ENCODE results near the gene ERICH6B. TPM values are rescaled to one million over a fixed set of nuclear protein-coding genes. Genes with fewer than 3 reads are reported as not detected.

Gene ERICH6B
- total RNA-seq, 4 donors from 2014 or later = not detected

GRCh38 chr13:45604892-45605291 lies 10.6 kb downstream of the ERICH6B start:
- Histone ChIP-seq H3K27me3 (peaks cover 5% of the 10 kb centered on the region), H3K4me1 (no peaks in the 10 kb centered on the region), H3K9me3 (no peaks in the 10 kb centered on the region), H3K27ac (no peak overlapping the region), H3K36me3 (no peaks in the 10 kb centered on the region), H3K4me3 (no peak overlapping the region)
- no peak for DNase-seq (ENCODE audit: low spot score in 2 of 2)
- TF ChIP-seq POLR2AphosphoS5 (IDR thresholded peaks at IDR 0.05) (no peak), CTCF (IDR thresholded peaks at IDR 0.05) (no peak), POLR2A (IDR thresholded peaks at IDR 0.05) (no peak), EP300 (IDR thresholded peaks at IDR 0.05) (no peak)
- WGBS = 60% methylated on average over 4 of the region's 4 CpGs

- TF ChIP-seq POLR2A (IDR thresholded peaks at IDR 0.05) (no peak), EP300 (IDR thresholded peaks at IDR 0.05) (no peak), POLR2AphosphoS5 (IDR thresholded peaks at IDR 0.05) (no peak), CTCF (IDR thresholded peaks at IDR 0.05) (no peak)
- WGBS = 88% methylated on average over 4 of the region's 4 CpGs
- H3K9me3 ChIP-seq = no peaks in the 10 kb centered on the region
- no peak overlapping the region for H3K4me3 ChIP-seq
- no peak overlapping the region for H3K27ac ChIP-seq
- no peaks in the 10 kb centered on the region for H3K4me1 ChIP-seq
- H3K36me3 ChIP-seq = no peaks in the 10 kb centered on the region
- peaks cover 5% of the 10 kb centered on the region for H3K27me3 ChIP-seq
- DNase-seq (ENCODE audit: low spot score in 2 of 2) = no peak
Observed at GRCh38 chr13:45603338-45603737, 12.2 kb downstream of the ERICH6B start.

- Histone ChIP-seq H3K27ac (no peak overlapping the region), H3K4me1 (no peaks in the 10 kb centered on the region), H3K36me3 (no peaks in the 10 kb centered on the region), H3K4me3 (no peak overlapping the region), H3K9me3 (no peaks in the 10 kb centered on the region), H3K27me3 (peaks cover 5% of the 10 kb centered on the region)
- WGBS = 65% methylated on average over 4 of the region's 4 CpGs
- no peak for DNase-seq (ENCODE audit: low spot score in 2 of 2)
- TF ChIP-seq POLR2AphosphoS5 (IDR thresholded peaks at IDR 0.05) (no peak), POLR2A (IDR thresholded peaks at IDR 0.05) (no peak), EP300 (IDR thresholded peaks at IDR 0.05) (no peak), CTCF (IDR thresholded peaks at IDR 0.05) (no peak)
Observed at GRCh38 chr13:45602183-45603170, 13.1 kb downstream of the ERICH6B start.

- Histone ChIP-seq H3K27me3 (peaks cover 5% of the 10 kb centered on the region), H3K4me3 (no peak overlapping the region), H3K27ac (no peak overlapping the region), H3K9me3 (no peaks in the 10 kb centered on the region), H3K36me3 (no peaks in the 10 kb centered on the region), H3K4me1 (no peaks in the 10 kb centered on the region)
- no peak for DNase-seq (ENCODE audit: low spot score in 2 of 2)
- TF ChIP-seq CTCF (IDR thresholded peaks at IDR 0.05) (no peak), POLR2A (IDR thresholded peaks at IDR 0.05) (no peak), EP300 (IDR thresholded peaks at IDR 0.05) (no peak), POLR2AphosphoS5 (IDR thresholded peaks at IDR 0.05) (no peak)
- WGBS = 64% methylated on average over 2 of the region's 2 CpGs
Observed at GRCh38 chr13:45601680-45602079, 13.9 kb downstream of the ERICH6B start.

- no peaks in the 10 kb centered on the region for H3K4me1 ChIP-seq
- no peaks in the 10 kb centered on the region for H3K9me3 ChIP-seq
- H3K4me3 ChIP-seq = no peak overlapping the region
- no peak for TF ChIP-seq EP300 (IDR thresholded peaks at IDR 0.05)
- no peak for TF ChIP-seq POLR2A (IDR thresholded peaks at IDR 0.05)
- DNase-seq (ENCODE audit: low spot score in 2 of 2) = no peak
- H3K27me3 ChIP-seq = peaks cover 4% of the 10 kb centered on the region
- no peaks in the 10 kb centered on the region for H3K36me3 ChIP-seq
- no peak overlapping the region for H3K27ac ChIP-seq
- WGBS = 88% methylated on average over 4 of the region's 4 CpGs
Observed at GRCh38 chr13:45598597-45598996, 16.9 kb downstream of the ERICH6B start.
